ACC112 (cell line): ENCODE measurements around the gene AMZ1.
A peak's percentile ranks its signal among the peaks of the same experiment; 100 is the strongest.
"Not testable (repeated sequence)": the region's sequence is repeated elsewhere in the genome, so short reads cannot be mapped to it uniquely, and the experiment has no call there.

ENCODE experiments used
- H2AFZ ChIP-seq: fragments of 200-600 bp; sonication (generic); one replicate; pipeline ENCODE4 v1.6.0; 2017; ENCODE audit warnings: antibody characterized with exemption, low read length; ENCODE audit not compliant: unreplicated experiment
- H3K27ac ChIP-seq: fragments of 200-600 bp; sonication (generic); 2 replicates; pipeline ENCODE4 v1.5.1; 2014; ENCODE audit warnings: low read depth, mild to moderate bottlenecking, antibody characterized with exemption, low read length, moderate library complexity
- H3K27me3 ChIP-seq: fragments of 200-600 bp; sonication (generic); 2 replicates; pipeline ENCODE4 v1.6.1; 2014; ENCODE audit warnings: mild to moderate bottlenecking, antibody characterized with exemption, low read length, moderate library complexity, mixed read lengths; ENCODE audit not compliant: insufficient read depth
- H3K36me3 ChIP-seq: fragments of 200-600 bp; sonication (generic); 2 replicates; pipeline ENCODE4 v1.6.1; 2016; ENCODE audit warnings: mild to moderate bottlenecking, antibody characterized with exemption, low read length, moderate library complexity, mixed read lengths; ENCODE audit not compliant: insufficient read depth
- H3K4me1 ChIP-seq: fragments of 200-600 bp; sonication (generic); one replicate; pipeline ENCODE4 v1.6.1; 2016; ENCODE audit warnings: low read length, mixed read lengths; ENCODE audit not compliant: insufficient read depth, unreplicated experiment, control insufficient read depth
- H3K4me3 ChIP-seq: fragments of 200-600 bp; sonication (generic); 2 replicates; pipeline ENCODE4 v1.5.1; 2014; ENCODE audit warnings: mild to moderate bottlenecking, low read depth, low read length
- H3K79me2 ChIP-seq: fragments of 200-600 bp; sonication (generic); one replicate; pipeline ENCODE4 v1.6.0; 2016; ENCODE audit warnings: low read length; ENCODE audit not compliant: control insufficient read depth, unreplicated experiment, insufficient read depth

Gene AMZ1

DNA sequence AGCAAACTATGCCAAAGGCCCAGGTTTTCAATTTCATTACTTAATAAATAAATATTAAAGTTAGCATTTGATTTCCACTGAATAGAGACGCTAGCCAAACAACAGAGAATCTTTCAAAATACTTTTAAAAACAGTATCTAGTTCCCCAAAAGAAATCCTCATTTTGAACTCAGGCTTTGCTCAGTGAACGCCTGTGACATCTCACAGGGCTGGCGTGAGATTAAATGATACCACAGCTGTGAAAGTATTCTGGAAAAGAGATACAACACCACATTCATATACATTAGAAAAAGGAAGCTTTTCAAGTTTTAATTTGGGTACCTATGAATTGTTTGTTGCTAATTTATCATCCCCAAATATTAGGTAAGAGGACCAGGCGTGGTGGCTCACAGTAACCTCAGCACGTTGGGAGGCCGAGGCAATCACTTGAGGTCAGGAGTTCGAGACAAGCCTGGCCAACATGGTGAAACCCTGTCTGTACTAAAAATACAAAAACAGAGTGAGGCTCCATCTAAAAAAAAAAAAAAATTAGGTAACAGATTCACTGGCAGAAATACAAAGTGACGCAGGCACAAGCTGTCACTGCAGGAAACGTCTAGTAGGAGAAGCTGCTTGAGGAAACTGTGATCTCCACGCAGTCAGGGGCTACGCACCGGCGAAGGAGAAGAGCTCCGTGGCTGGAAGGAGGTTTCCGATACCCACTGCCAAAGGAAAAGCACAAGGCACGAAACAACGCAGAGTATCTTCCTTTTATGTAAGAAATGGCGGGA lies 50.0 kb downstream of the AMZ1 start:
- no peak overlapping the region for H3K27ac ChIP-seq
- peaks cover 11% of the 10 kb centered on the region for H3K79me2 ChIP-seq
- H3K4me3 ChIP-seq, result no peak overlapping the region
- 0 out of 2 replicates have a peak, but pooled peaks cover 4% of the 10 kb centered on the region for H3K36me3 ChIP-seq
- no peaks in the 10 kb centered on the region for H3K4me1 ChIP-seq
- no peak overlapping the region for H2AFZ ChIP-seq
- H3K27me3 ChIP-seq, result no peaks in the 10 kb centered on the region

DNA sequence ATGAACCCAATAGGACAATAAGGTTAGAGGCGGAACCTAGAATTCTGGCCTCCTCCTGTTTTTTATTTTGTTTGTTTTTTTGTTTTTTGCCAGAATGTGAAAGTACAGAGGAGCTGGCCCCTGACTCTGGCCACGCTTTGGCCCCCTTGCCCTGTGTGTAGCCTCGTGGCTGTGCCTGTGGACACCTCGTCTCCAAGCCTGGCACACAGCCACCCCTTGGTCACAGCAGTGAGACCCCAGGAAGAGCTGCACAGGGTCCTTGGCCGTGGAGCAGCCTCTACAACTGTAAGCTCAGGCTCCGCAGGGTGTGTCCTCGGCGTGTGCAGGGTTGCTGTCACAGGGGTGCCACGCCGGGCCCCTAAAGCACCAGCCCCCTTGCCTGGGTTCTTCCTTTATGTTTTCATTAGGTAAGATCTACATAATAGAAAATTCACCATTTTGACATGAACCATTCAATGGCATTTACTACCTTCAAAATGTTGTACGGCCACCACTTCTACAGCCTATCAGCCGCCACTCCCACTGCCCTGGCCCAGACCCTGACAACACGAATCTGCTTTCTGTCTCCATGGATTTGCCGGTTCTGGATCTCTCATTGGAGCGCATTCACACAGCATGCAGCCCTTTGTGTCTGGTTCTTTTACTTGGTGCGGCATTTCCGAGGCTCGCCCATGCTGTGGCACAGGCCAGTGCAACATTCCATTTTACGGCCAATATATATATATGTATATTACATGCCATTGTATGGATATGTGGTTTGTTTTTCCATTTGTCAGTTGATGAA lies 51.0 kb downstream of the AMZ1 start:
- peaks cover 13% of the 10 kb centered on the region for H3K79me2 ChIP-seq

DNA sequence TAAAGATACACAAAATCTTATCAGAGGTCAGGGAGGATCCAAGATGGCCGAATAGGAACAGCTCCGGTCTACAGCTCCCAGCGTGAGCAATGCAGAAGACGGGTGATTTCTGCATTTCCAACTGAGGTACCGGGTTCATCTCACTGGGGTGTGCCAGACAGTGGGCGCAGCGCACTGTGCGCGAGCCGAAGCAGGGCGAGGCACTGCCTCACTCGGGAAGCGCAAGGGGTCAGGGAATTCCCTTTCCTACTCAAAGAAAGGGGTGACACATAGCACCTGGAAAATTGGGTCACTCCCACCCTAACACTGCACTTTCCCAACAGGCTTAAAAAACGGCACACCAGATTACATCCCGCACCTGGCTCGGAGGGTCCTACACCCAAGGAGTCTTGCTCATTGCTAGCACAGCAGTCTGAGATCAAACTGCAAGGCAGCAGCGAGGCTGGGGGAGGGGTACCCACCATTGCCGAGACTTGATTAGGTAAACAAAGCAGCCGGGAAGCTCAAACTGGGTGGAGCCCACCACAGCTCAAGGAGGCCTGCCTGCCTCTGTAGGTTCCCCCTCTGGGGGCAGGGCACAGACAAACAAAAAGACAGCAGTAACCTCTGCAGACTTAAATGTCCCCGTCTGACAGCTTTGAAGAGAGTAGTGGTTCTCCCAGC lies 55.7 kb downstream of the AMZ1 start:
- H3K27me3 ChIP-seq, H3K36me3 ChIP-seq, H3K79me2 ChIP-seq, H3K4me1 ChIP-seq, H3K27ac ChIP-seq, H3K4me3 ChIP-seq, H2AFZ ChIP-seq: not testable (repeated sequence)

More for the DNA sequence above, 51.0 kb downstream of the AMZ1 start:
- H2AFZ ChIP-seq, result no peak overlapping the region
- H3K36me3 ChIP-seq, result 0 out of 2 replicates have a peak, but pooled peaks cover 4% of the 10 kb centered on the region
- H3K4me3 ChIP-seq, result no peak overlapping the region
- H3K4me1 ChIP-seq, result no peaks in the 10 kb centered on the region
- no peaks in the 10 kb centered on the region for H3K27me3 ChIP-seq
- H3K27ac ChIP-seq, result no peak overlapping the region

DNA sequence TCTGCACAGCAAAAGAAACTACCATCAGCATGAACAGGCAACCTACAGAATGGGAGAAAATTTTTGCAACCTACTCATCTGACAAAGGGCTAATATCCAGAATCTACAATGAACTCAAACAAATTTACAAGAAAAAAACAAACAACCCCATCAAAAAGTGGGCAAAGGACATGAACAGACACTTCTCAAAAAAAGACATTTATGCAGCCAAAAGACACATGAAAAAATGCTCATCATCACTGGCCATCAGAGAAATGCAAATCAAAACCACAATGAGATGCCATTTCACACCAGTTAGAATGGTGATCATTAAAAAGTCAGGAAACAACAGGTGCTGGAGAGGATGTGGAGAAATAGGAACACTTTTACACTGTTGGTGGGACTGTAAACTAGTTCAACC lies 60.7 kb downstream of the AMZ1 start:
- not testable (repeated sequence) for H3K27me3 ChIP-seq, H3K4me1 ChIP-seq, H3K36me3 ChIP-seq, H2AFZ ChIP-seq, H3K4me3 ChIP-seq, H3K27ac ChIP-seq
- peaks cover 22% of the 10 kb centered on the region for H3K79me2 ChIP-seq

DNA sequence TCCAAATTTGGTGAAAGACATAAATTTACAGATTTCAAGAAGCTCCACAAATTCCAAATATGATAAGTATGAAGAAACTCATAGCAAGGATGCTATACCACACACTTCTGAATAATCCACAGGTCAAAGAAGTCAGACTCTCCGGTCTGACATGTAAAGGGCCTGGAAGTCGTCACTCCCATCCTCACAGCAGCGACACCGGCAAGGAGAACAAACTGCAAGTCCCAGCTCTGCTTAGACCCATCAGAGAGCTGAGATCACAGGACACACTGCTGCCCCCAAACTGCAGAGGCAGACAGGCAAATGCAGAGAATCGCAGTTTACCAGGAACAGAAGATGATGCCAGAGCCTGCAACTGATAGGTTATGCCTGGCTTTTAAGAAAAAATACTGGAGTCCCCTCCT lies 62.0 kb downstream of the AMZ1 start:
- Histone ChIP-seq H3K4me3 (no peak overlapping the region), H3K4me1 (no peaks in the 10 kb centered on the region), H3K27me3 (no peaks in the 10 kb centered on the region), H3K79me2 (peaks cover 31% of the 10 kb centered on the region), H3K27ac (no peak overlapping the region), H3K36me3 (peaks cover 3% of the 10 kb centered on the region; the same call in 1 of the 2 replicates), H2AFZ (no peak overlapping the region)

DNA sequence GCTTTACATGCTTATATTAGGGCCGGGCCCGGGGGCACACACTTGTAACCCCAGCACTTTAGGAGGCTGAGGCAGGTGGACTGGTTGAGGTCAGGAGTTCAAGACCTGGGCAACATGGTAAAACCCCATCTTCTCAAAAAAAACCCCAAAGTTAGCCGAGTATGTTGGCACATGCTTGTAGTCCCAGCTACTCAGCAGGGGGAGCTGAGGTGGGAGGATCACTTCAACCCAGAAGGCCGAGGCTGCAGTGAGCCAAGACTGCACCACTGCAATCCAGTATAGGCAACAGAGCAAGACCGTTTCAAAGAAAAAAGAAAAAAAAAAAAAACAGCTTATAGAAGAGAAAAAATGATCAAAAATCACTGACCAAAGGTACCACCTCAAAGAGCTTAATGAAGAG lies 63.1 kb downstream of the AMZ1 start:
- Histone ChIP-seq H3K27me3 (no peaks in the 10 kb centered on the region), H3K79me2 (peaks cover 40% of the 10 kb centered on the region), H3K4me3 (no peak overlapping the region), H3K27ac (no peak overlapping the region), H3K36me3 (peaks cover 3% of the 10 kb centered on the region; the same call in 1 of the 2 replicates), H3K4me1 (peaks cover under 1% of the 10 kb centered on the region), H2AFZ (no peak overlapping the region)

DNA sequence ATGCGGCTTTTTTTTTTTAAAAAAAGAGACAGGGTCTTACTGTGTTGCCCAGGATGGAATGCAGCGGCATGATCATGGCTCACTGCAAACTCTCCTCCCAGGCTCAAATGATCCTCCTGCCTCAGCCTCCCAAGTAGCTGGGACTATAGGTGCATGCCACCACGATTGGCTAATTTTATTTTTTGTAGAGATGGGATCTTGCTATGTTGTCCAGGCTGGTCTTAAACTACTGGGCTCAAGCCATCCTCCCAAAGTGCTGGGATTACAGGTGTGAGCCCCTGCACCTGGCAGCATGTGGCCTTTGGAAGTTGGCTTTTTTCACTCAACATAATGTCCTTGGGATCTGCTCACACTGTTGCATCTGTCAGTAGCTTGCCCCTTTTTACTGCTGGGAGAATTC lies 65.1 kb downstream of the AMZ1 start:
- Histone ChIP-seq H2AFZ (no peak overlapping the region), H3K36me3 (peaks cover 3% of the 10 kb centered on the region; the same call in 1 of the 2 replicates), H3K4me1 (peaks cover 16% of the 10 kb centered on the region), H3K4me3 (no peak overlapping the region), H3K79me2 (peaks cover 40% of the 10 kb centered on the region), H3K27ac (no peak overlapping the region), H3K27me3 (no peaks in the 10 kb centered on the region)

DNA sequence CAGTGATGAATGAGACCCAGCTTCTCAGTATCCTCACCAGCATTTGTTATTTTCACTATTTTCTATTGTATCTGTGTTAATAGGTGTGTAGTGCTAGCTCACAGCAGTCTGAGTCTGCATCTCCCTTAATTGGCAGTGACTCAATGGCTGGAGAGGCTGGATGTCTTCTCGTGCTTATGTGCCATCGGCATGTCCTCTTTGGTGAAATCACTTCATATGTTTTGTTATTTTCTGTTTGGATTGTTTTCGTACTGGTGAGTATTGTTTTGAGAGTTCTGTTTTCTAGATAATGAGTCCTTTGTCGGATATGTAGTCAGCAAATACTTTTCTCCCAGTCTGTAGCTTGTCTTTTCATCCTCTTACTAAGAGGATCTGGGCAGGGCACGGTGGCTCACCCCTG lies 66.1 kb downstream of the AMZ1 start:
- Histone ChIP-seq H3K27ac (no peak overlapping the region), H3K4me3 (no peak overlapping the region), H3K36me3 (peaks cover 3% of the 10 kb centered on the region; the same call in 1 of the 2 replicates), H3K4me1 (peaks cover 24% of the 10 kb centered on the region), H2AFZ (no peak overlapping the region), H3K27me3 (no peaks in the 10 kb centered on the region), H3K79me2 (peaks cover 40% of the 10 kb centered on the region)

DNA sequence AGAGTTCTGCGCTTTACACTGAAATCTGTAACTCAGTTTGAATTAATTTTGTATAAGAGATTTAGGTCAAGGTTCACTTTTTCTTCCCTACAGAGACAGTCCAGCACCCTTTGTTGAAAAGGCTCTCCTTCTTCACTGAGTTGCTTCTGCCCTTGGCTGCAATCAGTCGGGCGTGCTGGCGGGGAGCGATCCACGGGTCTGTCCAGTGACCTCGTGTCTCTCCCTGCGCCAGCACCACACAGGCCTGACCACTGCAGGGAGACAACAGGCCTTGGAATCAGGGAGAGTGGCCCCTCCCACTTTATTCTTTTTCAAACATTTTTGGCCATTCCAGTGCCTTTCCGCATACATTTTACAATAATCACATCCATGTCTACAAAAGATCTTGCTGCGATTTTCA lies 66.9 kb downstream of the AMZ1 start:
- Histone ChIP-seq H3K4me1 (peaks cover 30% of the 10 kb centered on the region), H3K27me3 (no peaks in the 10 kb centered on the region), H2AFZ (no peak overlapping the region), H3K27ac (no peak overlapping the region), H3K79me2 (peaks cover 47% of the 10 kb centered on the region), H3K36me3 (peaks cover 1% of the 10 kb centered on the region; the same call in 1 of the 2 replicates), H3K4me3 (no peak overlapping the region)

DNA sequence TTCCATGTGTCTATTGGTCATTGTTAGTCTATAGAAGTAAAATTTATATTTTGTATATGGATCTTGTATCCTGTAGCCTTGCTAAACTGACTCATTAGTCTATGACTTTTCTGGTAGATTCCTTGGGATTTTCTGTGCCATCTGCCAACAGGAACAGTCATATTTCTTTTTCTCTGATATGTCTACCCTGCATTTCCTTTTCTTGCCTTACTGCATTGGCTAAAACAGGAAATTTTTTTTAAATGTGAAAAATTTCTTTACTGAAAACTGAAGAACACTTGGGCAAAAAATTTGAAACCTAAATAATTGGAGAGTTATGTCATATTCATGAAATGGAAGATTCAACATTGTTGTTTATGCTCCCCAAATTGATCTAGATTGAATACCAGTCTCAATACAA lies 67.5 kb downstream of the AMZ1 start:
- Histone ChIP-seq H3K27ac (0 out of 2 replicates have a peak overlapping the region, but pooled peaks have one; percentile 93), H3K79me2 (peaks cover 47% of the 10 kb centered on the region), H3K36me3 (no peaks in the 10 kb centered on the region; the same call in 1 of the 2 replicates), H3K4me1 (peaks cover 36% of the 10 kb centered on the region), H2AFZ (no peak overlapping the region), H3K4me3 (no peak overlapping the region), H3K27me3 (no peaks in the 10 kb centered on the region)
